GM18861 (cell line): ENCODE results near the gene CXCR6.

Experiments used
- ATAC-seq: cut with Tn5 transposase; IDR thresholded peaks from one replicate; pipeline ENCODE4 v1.9.1; 2021; ENCODE audit not compliant: unreplicated experiment

CXCR6 gene

GRCh38 chr3:45966950-45967640 lies 23.8 kb downstream of the CXCR6 start:
- ATAC-seq = no peak

GRCh38 chr3:45967724-45968123 lies 24.5 kb downstream of the CXCR6 start:
- ATAC-seq = no peak

DNA sequence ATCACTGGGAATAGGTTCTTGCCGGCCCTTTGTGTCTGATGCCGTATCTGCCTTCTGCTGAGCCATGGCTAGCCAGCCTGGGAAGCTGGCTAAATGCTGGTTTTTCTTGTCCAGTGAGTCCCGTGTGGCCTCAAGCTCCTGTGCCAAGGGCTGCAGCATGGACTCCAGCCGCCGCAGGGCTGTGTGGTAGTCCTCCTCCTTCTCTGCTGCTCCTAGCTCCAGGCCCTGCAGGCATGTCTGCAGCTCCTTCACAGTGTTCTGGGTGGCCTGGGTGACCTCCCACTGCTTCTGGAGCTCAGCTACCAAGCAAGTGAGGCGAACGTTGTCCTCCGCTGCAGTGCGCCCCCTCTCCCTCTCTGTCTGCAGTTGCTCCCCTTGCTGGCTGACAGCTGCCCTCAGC lies 24.9 kb downstream of the CXCR6 start:
- ATAC-seq = no peak

DNA sequence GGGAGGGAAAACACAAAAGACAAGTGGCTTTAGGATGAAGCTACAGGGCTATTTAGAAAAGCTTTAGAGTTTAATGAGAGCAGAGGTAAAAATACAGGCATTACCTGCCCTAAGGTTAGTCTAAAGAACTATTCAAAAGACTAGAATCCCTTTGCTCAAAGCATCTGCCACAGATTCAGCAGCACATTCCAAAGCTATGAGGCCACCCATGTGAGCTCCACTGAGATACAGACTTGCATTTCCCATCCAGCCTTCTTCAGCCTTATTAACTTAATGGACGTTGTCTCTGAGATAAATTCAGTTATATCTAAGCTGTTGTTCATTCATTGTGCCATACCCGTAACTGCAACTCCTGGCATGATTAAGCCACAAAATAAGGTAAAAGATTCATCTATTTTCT lies 25.4 kb downstream of the CXCR6 start:
- ATAC-seq = no peak

DNA sequence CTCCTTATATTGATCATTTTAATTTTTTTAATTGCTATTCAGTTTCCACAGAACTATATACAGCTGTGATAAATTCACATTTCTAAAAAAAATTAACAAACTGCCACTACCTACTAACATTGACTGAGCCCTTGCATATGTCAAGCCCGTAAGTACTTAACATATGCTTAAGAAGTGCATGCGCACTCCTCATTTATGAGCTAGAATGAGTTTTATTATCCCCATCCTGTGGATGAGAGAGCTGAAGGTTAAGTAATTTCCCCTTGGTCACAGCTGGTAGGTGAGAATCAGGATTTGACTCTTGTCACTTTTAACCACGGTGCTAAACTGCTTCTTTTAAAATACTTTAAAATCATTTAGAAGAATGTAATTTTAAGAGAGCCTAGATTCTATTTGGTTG lies 25.9 kb downstream of the CXCR6 start:
- ATAC-seq = no peak

DNA sequence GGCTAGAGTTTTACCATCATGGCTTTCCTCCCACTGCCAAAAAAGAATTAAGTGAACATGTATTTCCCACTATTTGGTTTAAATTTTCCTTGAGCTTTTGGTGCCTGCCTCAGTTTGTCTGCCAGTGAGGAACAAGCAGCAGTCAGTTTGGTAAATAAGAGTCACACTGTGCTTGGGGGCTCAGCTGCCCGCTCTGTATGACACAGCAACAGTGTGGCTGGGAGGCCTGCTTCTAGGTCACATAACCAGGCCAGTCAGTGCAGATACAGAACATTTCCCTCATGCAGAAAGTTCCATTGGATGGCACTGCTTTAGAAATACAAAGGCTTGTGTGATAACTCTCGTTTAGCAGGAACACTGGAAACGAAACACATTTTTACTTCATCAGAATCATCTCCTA lies 26.7 kb downstream of the CXCR6 start:
- no peak for ATAC-seq

- ATAC-seq = no peak
Measured at GRCh38 chr3:45972534-45973402, 29.5 kb downstream of the CXCR6 start.

DNA sequence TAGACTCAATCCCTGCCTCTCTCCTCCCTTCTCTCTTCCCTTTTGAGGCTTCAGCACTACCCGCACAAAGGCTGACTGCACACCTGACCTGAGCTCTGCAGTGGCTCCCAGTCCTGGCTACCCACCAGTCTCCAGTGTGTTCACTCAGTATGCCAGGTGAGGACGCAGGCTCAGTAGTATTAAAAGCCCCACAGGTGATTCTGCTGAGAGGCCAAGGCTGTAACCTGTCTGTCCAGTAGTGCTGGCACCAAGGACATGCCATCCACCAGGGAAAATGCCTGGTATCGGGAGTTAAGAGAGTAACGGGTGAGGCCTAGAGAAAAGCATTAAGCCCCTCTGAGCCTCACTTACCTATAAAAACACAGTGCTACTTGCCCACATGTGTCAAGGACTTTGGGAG lies 31.4 kb downstream of the CXCR6 start:
- ATAC-seq = no peak

GRCh38 chr3:45975686-45976085 lies 32.4 kb downstream of the CXCR6 start:
- ATAC-seq = no peak

GRCh38 chr3:45976191-45977091 lies 33.2 kb downstream of the CXCR6 start:
- no peak for ATAC-seq

GRCh38 chr3:45978006-45978761 lies 34.9 kb downstream of the CXCR6 start:
- no peak for ATAC-seq

- ATAC-seq = no peak
Measured at GRCh38 chr3:45979378-45979777, 36.1 kb downstream of the CXCR6 start.

GRCh38 chr3:45980229-45980813 lies 37.1 kb downstream of the CXCR6 start:
- ATAC-seq = no peak

- no peak for ATAC-seq
Measured at GRCh38 chr3:45980819-45981218, 37.6 kb downstream of the CXCR6 start.

- ATAC-seq = no peak
Measured at GRCh38 chr3:45981346-45982074, 38.2 kb downstream of the CXCR6 start.

DNA sequence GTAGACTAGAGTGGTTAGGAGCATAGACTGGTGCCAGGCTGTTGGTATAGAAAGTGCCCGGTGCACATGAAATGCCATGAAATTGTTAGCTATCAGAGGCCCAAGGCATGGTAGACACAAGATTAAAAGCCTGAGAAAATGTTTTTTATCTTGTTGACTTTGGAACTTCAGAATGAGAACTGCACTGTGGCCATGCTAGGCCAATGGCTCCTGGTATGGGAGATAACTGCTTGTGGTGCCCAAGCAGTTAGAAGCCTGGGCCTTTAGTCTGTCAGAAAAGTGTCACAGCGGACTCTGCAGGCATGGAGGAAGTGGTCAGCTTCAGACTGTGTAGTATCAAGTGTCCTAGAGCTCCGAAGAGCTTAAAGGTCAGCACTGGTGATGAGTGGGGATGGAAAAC lies 40.5 kb downstream of the CXCR6 start:
- no peak for ATAC-seq

DNA sequence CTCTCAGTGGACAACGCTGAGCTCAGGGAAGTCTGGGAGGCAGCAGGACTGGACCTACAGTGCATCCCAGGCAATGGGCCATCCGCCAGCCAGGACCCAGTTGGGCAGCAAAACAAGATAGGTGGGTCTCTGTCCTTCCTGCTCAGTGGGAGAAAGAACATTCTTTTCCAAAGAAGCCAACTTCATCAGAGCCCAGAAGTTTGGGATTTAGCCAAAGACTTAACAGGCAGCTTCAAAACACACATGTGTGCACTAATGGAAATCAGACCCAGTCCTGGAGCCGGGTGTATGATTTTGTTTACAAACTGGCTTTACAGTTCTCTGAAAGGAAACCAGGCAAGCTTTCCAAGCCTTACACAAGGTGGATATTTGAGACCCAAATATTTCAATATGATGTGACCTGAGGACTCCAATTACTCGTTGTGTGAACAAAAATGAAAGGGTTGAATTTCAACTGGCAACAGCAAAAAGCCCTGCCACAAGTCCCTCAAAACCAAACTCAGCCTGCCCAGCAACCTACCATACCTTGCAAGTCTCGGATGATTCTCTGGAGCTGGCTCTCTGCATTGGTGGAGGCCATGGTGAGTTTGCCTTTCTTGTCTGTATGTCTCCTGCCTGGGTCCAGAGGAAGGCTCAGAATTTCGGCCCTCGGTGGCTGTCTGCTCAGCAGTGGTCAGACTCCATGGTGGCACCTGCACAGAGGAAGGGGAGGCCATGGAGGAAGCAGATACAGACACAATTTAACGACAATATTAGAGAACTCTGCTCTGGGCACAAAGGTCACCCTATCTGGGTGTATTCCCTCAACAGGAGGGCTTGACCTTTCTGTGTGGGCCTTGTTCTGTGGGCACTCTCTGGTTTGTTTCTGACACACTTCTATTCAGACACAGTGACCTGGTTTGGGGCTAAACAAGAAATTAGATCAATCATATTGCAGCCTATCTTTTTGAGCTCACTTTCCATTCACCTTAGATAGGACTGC lies 41.4 kb downstream of the CXCR6 start:
- no peak for ATAC-seq

DNA sequence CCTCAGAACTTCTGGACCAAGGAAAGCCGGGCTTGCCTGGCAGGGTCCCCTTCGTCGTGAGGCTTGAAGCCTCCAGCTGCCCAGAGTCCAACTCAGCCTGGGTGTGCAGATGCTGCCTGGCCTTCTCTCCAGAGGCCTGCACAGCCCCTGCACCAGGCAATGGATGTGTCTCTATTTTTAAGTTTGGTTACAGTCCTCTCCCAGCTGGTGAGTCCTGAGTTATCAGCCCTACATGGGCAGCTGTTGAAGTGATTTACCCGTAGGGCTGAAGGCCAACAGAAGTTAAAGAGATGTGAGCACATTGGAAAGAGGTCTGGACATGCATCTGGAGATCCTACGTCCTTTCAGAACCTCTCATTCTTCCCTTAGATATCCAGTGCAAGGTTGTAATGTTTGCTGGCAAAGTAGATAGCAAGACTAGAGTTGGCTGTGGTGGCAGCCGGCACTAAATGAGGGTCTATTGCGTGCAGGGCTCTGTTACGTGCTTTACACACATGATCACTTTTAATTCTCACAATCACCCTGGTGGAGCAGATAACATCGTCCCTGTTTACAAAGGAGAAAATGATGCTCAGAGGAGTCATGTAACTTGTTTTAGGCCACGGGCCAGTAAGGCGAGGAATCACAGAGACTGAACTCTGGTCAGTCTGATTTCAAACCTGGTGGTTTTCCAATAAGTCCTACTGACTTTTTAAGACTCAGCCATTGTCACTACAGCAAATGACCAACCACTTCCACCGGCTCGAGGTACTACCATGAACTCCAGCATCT lies 42.5 kb downstream of the CXCR6 start:
- no peak for ATAC-seq
